HL-60 (cell line): ENCODE measurements around the gene COPG1.

Experiments used
- DNase-seq, 2 experiments: peaks; one replicate each; pipeline ENCODE4 v3.0.0-alpha.2; 2010 to 2020; ENCODE audit warnings: low read depth in 1 of 2, low spot score in 1 of 2
- H3K27ac ChIP-seq: fragments of 250-450 bp; sonication (Bioruptor Pico); replicated peaks from 2 replicates; pipeline ENCODE4 v1.5.1; 2020; ENCODE audit warnings: mild to moderate bottlenecking, moderate library complexity
- H3K27me3 ChIP-seq: fragments of 250-450 bp; sonication (Bioruptor Pico); 2 replicates; pipeline ENCODE4 v1.5.1; 2021; ENCODE audit warnings: mild to moderate bottlenecking, moderate library complexity; ENCODE audit not compliant: insufficient read depth, poor library complexity, severe bottlenecking
- H3K4me3 ChIP-seq: replicated peaks from 2 replicates; pipeline ENCODE4 v1.5.1; 2011; ENCODE audit warnings: mild to moderate bottlenecking, control low read depth, low read length; ENCODE audit not compliant: insufficient read depth
- GABPA ChIP-seq: IDR thresholded peaks from 2 replicates; pipeline ENCODE4 v1.6.1; 2012; ENCODE audit warnings: low read depth
- POLR2AphosphoS5 ChIP-seq: IDR thresholded peaks from 2 replicates; pipeline ENCODE4 v1.6.1; 2012; ENCODE audit warnings: low read depth
- REST ChIP-seq: IDR thresholded peaks from 2 replicates; pipeline ENCODE4 v1.6.1; 2012; ENCODE audit warnings: low read depth; ENCODE audit not compliant: insufficient replicate concordance
- SPI1 ChIP-seq: IDR thresholded peaks from 2 replicates; pipeline ENCODE4 v1.6.1; 2012; ENCODE audit warnings: low read depth, mild to moderate bottlenecking, borderline replicate concordance
- TF ChIP-seq, protein P1 (sequence below): IDR thresholded peaks from one replicate; pipeline ENCODE4 v1.5.1; 2011; ENCODE audit warnings: low read length, control low read depth, inconsistent platforms; ENCODE audit not compliant: insufficient read depth

The COPG1 gene

GRCh38 chr3:129312021-129312639 lies 62.7 kb downstream of the COPG1 start:
- Histone ChIP-seq H3K27me3 (no peaks in the 10 kb centered on the region), H3K27ac (no peak overlapping the region), H3K4me3 (no peak overlapping the region)
- no peak for DNase-seq
- TF ChIP-seq REST (no peak), GABPA (no peak), POLR2AphosphoS5 (no peak), SPI1 (no peak)
- TF ChIP-seq, protein P1, sequence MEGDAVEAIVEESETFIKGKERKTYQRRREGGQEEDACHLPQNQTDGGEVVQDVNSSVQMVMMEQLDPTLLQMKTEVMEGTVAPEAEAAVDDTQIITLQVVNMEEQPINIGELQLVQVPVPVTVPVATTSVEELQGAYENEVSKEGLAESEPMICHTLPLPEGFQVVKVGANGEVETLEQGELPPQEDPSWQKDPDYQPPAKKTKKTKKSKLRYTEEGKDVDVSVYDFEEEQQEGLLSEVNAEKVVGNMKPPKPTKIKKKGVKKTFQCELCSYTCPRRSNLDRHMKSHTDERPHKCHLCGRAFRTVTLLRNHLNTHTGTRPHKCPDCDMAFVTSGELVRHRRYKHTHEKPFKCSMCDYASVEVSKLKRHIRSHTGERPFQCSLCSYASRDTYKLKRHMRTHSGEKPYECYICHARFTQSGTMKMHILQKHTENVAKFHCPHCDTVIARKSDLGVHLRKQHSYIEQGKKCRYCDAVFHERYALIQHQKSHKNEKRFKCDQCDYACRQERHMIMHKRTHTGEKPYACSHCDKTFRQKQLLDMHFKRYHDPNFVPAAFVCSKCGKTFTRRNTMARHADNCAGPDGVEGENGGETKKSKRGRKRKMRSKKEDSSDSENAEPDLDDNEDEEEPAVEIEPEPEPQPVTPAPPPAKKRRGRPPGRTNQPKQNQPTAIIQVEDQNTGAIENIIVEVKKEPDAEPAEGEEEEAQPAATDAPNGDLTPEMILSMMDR: no peak

DNA sequence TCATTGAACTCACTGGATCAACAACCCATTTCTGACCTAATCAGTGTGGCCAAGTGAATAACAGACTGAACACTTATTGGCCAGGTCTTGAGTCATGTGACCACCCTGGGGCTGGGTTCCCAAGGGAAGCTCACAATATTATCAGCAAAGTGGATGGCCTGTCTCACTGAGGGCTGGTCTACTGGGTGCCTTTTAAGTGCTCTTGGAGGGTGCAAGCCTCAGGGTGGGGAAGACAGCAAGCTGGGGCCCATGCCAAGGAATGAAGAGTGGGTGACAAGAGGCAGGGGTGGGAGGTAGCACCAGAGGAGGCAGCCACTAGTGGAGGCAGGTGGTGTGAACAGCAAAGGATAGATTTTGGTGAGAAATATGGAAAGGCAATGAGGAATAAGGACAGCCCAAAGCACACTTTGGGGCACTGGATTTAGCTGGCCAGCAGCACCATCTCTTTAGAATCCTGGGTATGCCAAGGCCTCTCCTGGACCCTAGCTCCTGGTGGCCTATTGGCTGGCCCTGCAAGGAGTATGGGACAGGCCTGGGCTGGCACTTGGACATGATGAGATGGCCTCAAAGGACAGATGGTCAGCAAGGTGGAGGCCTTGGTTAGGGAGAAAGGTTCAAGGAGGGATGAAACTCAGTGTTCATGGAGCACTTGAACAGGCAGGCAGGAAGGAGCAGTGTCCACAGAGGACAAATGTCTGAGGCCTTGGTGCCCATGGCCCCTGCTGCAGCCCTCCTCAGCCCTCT lies 63.4 kb downstream of the COPG1 start:
- H3K27ac ChIP-seq: no peak overlapping the region
- H3K27me3 ChIP-seq: no peaks in the 10 kb centered on the region
- no peak for DNase-seq
- no peak overlapping the region for H3K4me3 ChIP-seq
- 0 out of 2 replicates have a peak, but pooled peaks have one; percentile 7 for TF ChIP-seq POLR2AphosphoS5
- TF ChIP-seq REST: no peak

DNA sequence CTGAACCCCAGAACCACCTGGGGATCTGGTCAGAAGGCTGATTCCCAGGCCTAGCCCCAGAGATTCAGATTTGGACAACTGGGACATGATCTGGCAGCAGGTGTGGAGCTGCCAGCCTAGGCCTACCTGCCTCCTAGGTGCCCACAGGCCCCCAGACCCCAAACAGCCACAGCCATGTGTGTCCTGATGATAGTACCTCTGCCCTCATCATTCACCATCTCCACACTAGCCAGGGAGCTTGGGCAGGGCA lies 63.9 kb downstream of the COPG1 start:
- no peak for DNase-seq
- TF ChIP-seq POLR2AphosphoS5: peak; percentile 66
- TF ChIP-seq SPI1: no peak
- TF ChIP-seq REST: no peak
- no peak for TF ChIP-seq GABPA
- Histone ChIP-seq H3K27ac (no peak overlapping the region), H3K4me3 (no peak overlapping the region), H3K27me3 (no peaks in the 10 kb centered on the region)

- DNase-seq: no peak
- TF ChIP-seq REST (no peak), POLR2AphosphoS5 (peak; percentile 67)
- peak overlapping the region; percentile 6; the same call in 1 of the 2 replicates for H3K27ac ChIP-seq
- H3K27me3 ChIP-seq: no peaks in the 10 kb centered on the region
- no peak overlapping the region for H3K4me3 ChIP-seq
Observed at GRCh38 chr3:129313665-129314385, 64.4 kb downstream of the COPG1 start.
